DOHH2 (cell line): Measurements from ENCODE around the gene ABCA9.

Experiments used
- H3F3A ChIP-seq: fragments of 200-600 bp; sonication (generic), shearing (Covaris generic); 2 replicates; pipeline ENCODE4 v1.6.0; 2016; ENCODE audit warnings: antibody characterized with exemption, mild to moderate bottlenecking; ENCODE audit not compliant: control insufficient read depth, insufficient read depth
- H3K27ac ChIP-seq: fragments of 200-600 bp; sonication (generic); 2 replicates; pipeline ENCODE4 v1.5.1; 2014; ENCODE audit warnings: low read depth, mild to moderate bottlenecking, low read length, moderate library complexity
- H3K27me3 ChIP-seq: fragments of 200-600 bp; sonication (generic); 2 replicates; pipeline ENCODE4 v1.6.1; 2014; ENCODE audit warnings: mild to moderate bottlenecking, low read length, mixed read lengths; ENCODE audit not compliant: control insufficient read depth
- H3K36me3 ChIP-seq: fragments of 200-600 bp; sonication (generic); 2 replicates; pipeline ENCODE4 v1.6.1; 2014; ENCODE audit warnings: mild to moderate bottlenecking, low read length, moderate library complexity, mixed read lengths; ENCODE audit not compliant: control insufficient read depth
- H3K4me1 ChIP-seq: fragments of 200-600 bp; sonication (generic); 2 replicates; pipeline ENCODE4 v1.6.1; 2014; ENCODE audit warnings: mild to moderate bottlenecking, low read length, mixed read lengths; ENCODE audit not compliant: control insufficient read depth
- H3K4me2 ChIP-seq: fragments of 200-600 bp; sonication (generic); 2 replicates; pipeline ENCODE4 v1.6.0; 2014; ENCODE audit warnings: mild to moderate bottlenecking, low read length, moderate library complexity
- H3K4me3 ChIP-seq: fragments of 200-600 bp; sonication (generic); 2 replicates; pipeline ENCODE4 v1.5.1; 2014; ENCODE audit warnings: mild to moderate bottlenecking, low read length, mixed read lengths
- H3K79me2 ChIP-seq: fragments of 200-600 bp; sonication (generic); 2 replicates; pipeline ENCODE4 v1.6.1; 2014; ENCODE audit warnings: mild to moderate bottlenecking, low read length, mixed read lengths; ENCODE audit not compliant: control insufficient read depth
- H3K9me2 ChIP-seq: fragments of 200-600 bp; sonication (generic); replicated peaks from 2 replicates; pipeline ENCODE4 v1.6.1; 2014; ENCODE audit warnings: mild to moderate bottlenecking, low read length, mixed read lengths; ENCODE audit not compliant: control insufficient read depth
- H3K9me3 ChIP-seq: fragments of 200-600 bp; sonication (generic); 2 replicates; pipeline ENCODE4 v1.6.1; 2014; ENCODE audit warnings: antibody characterized with exemption, low read length, mixed read lengths; ENCODE audit not compliant: control insufficient read depth, insufficient read depth
- H4K20me1 ChIP-seq: fragments of 200-600 bp; sonication (generic); 2 replicates; pipeline ENCODE4 v1.6.0; 2014; ENCODE audit warnings: low read depth, mild to moderate bottlenecking, antibody characterized with exemption, low read length, moderate library complexity; ENCODE audit not compliant: control insufficient read depth, insufficient read depth
- EZH2phosphoT487 ChIP-seq: fragments of 200-600 bp; sonication (generic); IDR thresholded peaks from 2 replicates; pipeline ENCODE4 v1.6.1; 2017; ENCODE audit warnings: borderline replicate concordance, mild to moderate bottlenecking, antibody characterized with exemption, low read length, moderate library complexity, mixed read lengths
- TF ChIP-seq, protein P1 (sequence below): fragments of 200-600 bp; sonication (generic); IDR thresholded peaks from one replicate; pipeline ENCODE4 v1.5.1; 2014; ENCODE audit warnings: antibody characterized with exemption, mild to moderate bottlenecking, low read depth, low read length; ENCODE audit not compliant: poor library complexity, severe bottlenecking

The ABCA9 gene

GRCh38 chr17:69050999-69051775 lies 9.5 kb downstream of the ABCA9 start:
- Histone ChIP-seq H3K9me3 (no peaks in the 10 kb centered on the region), H3K27me3 (no peaks in the 10 kb centered on the region), H3K79me2 (no peaks in the 10 kb centered on the region), H3F3A (no peaks in the 10 kb centered on the region), H3K4me1 (no peaks in the 10 kb centered on the region), H3K27ac (no peak overlapping the region), H3K4me2 (no peak overlapping the region), H3K36me3 (no peaks in the 10 kb centered on the region), H3K9me2 (no peaks in the 10 kb centered on the region), H3K4me3 (no peak overlapping the region), H4K20me1 (no peaks in the 10 kb centered on the region)
- TF ChIP-seq, protein P1, sequence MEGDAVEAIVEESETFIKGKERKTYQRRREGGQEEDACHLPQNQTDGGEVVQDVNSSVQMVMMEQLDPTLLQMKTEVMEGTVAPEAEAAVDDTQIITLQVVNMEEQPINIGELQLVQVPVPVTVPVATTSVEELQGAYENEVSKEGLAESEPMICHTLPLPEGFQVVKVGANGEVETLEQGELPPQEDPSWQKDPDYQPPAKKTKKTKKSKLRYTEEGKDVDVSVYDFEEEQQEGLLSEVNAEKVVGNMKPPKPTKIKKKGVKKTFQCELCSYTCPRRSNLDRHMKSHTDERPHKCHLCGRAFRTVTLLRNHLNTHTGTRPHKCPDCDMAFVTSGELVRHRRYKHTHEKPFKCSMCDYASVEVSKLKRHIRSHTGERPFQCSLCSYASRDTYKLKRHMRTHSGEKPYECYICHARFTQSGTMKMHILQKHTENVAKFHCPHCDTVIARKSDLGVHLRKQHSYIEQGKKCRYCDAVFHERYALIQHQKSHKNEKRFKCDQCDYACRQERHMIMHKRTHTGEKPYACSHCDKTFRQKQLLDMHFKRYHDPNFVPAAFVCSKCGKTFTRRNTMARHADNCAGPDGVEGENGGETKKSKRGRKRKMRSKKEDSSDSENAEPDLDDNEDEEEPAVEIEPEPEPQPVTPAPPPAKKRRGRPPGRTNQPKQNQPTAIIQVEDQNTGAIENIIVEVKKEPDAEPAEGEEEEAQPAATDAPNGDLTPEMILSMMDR: no peak
- no peak for TF ChIP-seq EZH2phosphoT487

GRCh38 chr17:69048634-69049033 lies 12.1 kb downstream of the ABCA9 start:
- TF ChIP-seq EZH2phosphoT487: no peak
- TF ChIP-seq, protein P1: no peak
- Histone ChIP-seq H3K4me2 (no peak overlapping the region), H3K4me1 (no peaks in the 10 kb centered on the region)

DNA sequence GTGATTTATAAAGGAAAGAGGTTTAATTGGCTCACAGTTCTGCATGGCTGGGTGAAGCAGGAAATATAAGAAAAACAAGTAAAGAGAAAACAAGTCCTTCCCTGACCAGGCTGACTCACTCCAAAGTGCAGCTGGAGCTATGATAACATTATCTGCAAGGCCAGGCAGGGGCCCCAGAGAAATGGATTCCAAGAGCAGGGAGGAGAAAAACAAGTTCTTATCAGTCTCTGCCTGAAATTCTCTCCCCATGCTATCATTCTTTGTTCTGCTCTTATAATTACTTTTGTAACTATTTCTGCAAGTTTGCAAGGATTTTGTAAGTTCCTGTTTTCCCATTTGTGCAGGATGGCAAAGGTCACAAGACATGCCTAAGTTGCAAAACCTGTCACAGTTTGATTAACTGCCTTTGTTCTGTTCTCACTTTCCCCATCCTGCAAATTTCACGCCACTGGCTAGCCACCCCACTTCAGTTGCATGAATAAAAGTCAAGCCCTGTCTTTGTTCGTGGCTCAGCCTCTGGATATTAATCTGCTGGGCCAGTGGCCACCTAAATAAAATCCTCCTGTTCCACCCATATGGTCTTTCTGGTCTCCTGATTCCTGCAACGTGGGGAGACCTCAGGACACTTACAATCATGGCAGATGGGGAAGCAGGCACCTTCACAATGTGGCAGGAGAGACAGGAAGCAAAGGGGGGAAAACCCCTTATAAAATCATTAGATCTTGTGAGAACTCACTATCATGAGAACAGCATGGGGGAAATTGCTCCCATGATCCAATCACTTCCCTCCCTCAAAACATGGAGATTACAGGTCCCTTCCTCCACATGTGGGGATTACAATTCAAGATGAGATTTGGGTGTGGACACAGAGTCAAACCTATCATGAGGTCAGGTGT lies 13.1 kb downstream of the ABCA9 start:
- Histone ChIP-seq H3K4me3 (no peak overlapping the region), H3K4me1 (no peaks in the 10 kb centered on the region), H3K27ac (no peak overlapping the region), H3K4me2 (no peak overlapping the region), H3K79me2 (no peaks in the 10 kb centered on the region), H4K20me1 (no peaks in the 10 kb centered on the region), H3K9me2 (no peaks in the 10 kb centered on the region), H3K9me3 (no peaks in the 10 kb centered on the region), H3K27me3 (no peaks in the 10 kb centered on the region), H3F3A (no peaks in the 10 kb centered on the region), H3K36me3 (no peaks in the 10 kb centered on the region)
- TF ChIP-seq, protein P1: no peak
- TF ChIP-seq EZH2phosphoT487: no peak

More at GRCh38 chr17:69048634-69049033, 12.1 kb downstream of the ABCA9 start:
- H4K20me1 ChIP-seq: no peaks in the 10 kb centered on the region
- H3K27me3 ChIP-seq: no peaks in the 10 kb centered on the region
- no peaks in the 10 kb centered on the region for H3K9me2 ChIP-seq
- no peaks in the 10 kb centered on the region for H3K36me3 ChIP-seq
- no peaks in the 10 kb centered on the region for H3F3A ChIP-seq
- no peaks in the 10 kb centered on the region for H3K79me2 ChIP-seq
- H3K9me3 ChIP-seq: no peaks in the 10 kb centered on the region
- no peak overlapping the region for H3K27ac ChIP-seq
- no peak overlapping the region for H3K4me3 ChIP-seq
